PC-3 (cell line): Measurements from ENCODE around the gene HOXC4. TPM values are rescaled to one million over a fixed set of nuclear protein-coding genes. Genes with fewer than 3 reads are reported as not detected.

Experiments used
- ATAC-seq: fragments of 200-7000 bp; cut with Tn5 transposase; 2 replicates; pipeline ENCODE4 v1.9.1; 2020; ENCODE audit warnings: mild to moderate bottlenecking, moderate library complexity
- BruUV-seq: library from RNA; stranded (reverse); fragments of 400-500 nt; replicated peaks from 2 replicates; lab custom pipeline; 2021; lab: Mats Ljungman, UMichigan
- CTCF ChIA-PET: fragments of 300-600 bp; sonication (Branson Sonifier 250); formaldehyde crosslinking; loops from one replicate; lab custom pipeline; 2022; ENCODE audit warnings: antibody characterized with exemption; lab: Charles Lee
- POLR2A ChIA-PET: fragments of 300-600 bp; sonication (Branson Sonifier 250); formaldehyde crosslinking; loops from one replicate; lab custom pipeline; 2022; ENCODE audit warnings: antibody characterized with exemption; ENCODE audit not compliant: unreplicated experiment; lab: Charles Lee
- DNase-seq: peaks from one replicate; pipeline ENCODE4 v3.0.0-alpha.2; 2015
- H2AFZ ChIP-seq: fragments of 300-600 bp; sonication (generic); 2 replicates; pipeline ENCODE4 v1.6.0; 2016; ENCODE audit warnings: antibody characterized with exemption, low read length
- H3F3A ChIP-seq: fragments of 300-600 bp; sonication (generic); one replicate; pipeline ENCODE4 v1.6.0; 2017; ENCODE audit warnings: antibody characterized with exemption, low read length, control low read depth, mild to moderate bottlenecking; ENCODE audit not compliant: unreplicated experiment
- H3K27ac ChIP-seq: fragments of 300-600 bp; sonication (generic); 2 replicates; pipeline ENCODE4 v1.5.1; 2016; ENCODE audit warnings: mild to moderate bottlenecking, low read length
- H3K27me3 ChIP-seq: fragments of 300-600 bp; sonication (generic); 2 replicates; pipeline ENCODE4 v1.6.1; 2016; ENCODE audit warnings: low read length, mixed read lengths
- H3K36me3 ChIP-seq: fragments of 300-600 bp; sonication (generic); 2 replicates; pipeline ENCODE4 v1.6.1; 2016; ENCODE audit warnings: low read depth, mixed run types, low read length, mixed read lengths
- H3K4me1 ChIP-seq: fragments of 300-600 bp; sonication (generic); 2 replicates; pipeline ENCODE4 v1.5.1; 2016; ENCODE audit warnings: low read length; ENCODE audit not compliant: insufficient read depth
- H3K4me2 ChIP-seq: fragments of 300-600 bp; sonication (generic); 2 replicates; pipeline ENCODE4 v1.6.0; 2016; ENCODE audit warnings: low read length
- H3K4me3 ChIP-seq: fragments of 300-600 bp; sonication (generic); 2 replicates; pipeline ENCODE4 v1.5.1; 2016; ENCODE audit warnings: mild to moderate bottlenecking, low read length, mixed read lengths
- H3K79me2 ChIP-seq: fragments of 300-600 bp; sonication (generic); 2 replicates; pipeline ENCODE4 v1.6.1; 2017; ENCODE audit warnings: low read length, mixed read lengths
- H3K9ac ChIP-seq: fragments of 300-600 bp; sonication (generic); 2 replicates; pipeline ENCODE4 v1.6.0; 2016; ENCODE audit warnings: mild to moderate bottlenecking, low read length
- H3K9me2 ChIP-seq: fragments of 300-600 bp; sonication (generic); replicated peaks from 2 replicates; pipeline ENCODE4 v1.6.1; 2016; ENCODE audit warnings: mixed run types, low read length, mixed read lengths
- H3K9me3 ChIP-seq: fragments of 300-600 bp; sonication (generic); 2 replicates; pipeline ENCODE4 v1.6.1; 2016; ENCODE audit warnings: low read length, mixed read lengths
- H4K20me1 ChIP-seq: fragments of 300-600 bp; sonication (generic); 2 replicates; pipeline ENCODE4 v1.6.1; 2016; ENCODE audit warnings: low read length, mixed read lengths
- EZH2 ChIP-seq: fragments of 300-600 bp; sonication (generic); IDR thresholded peaks from one replicate; pipeline ENCODE4 v1.6.1; 2017; ENCODE audit warnings: antibody characterized with exemption, mild to moderate bottlenecking, low read length; ENCODE audit not compliant: unreplicated experiment
- EZH2phosphoT487 ChIP-seq: fragments of 300-600 bp; sonication (generic); IDR thresholded peaks from 2 replicates; pipeline ENCODE4 v1.6.1; 2018; ENCODE audit warnings: mild to moderate bottlenecking, antibody characterized with exemption, low read length, borderline replicate concordance
- intact Hi-C: fragments of 100-400 bp; cut with micrococcal nuclease; formaldehyde crosslinking; loops from 2 replicates; pipeline ENCODE4 v1.9.0; 2023
- total RNA-seq: library from RNA; depleted of rRNA; stranded (reverse); fragments of >200 nt; gene quantifications from 2 replicates; pipeline ENCODE4 v1.2.3, GENCODE V29; 2014
- TF ChIP-seq, protein P1 (sequence below): fragments of 300-600 bp; sonication (generic); conservative IDR thresholded peaks from 2 replicates; pipeline ENCODE4 v1.5.1; 2017; ENCODE audit warnings: antibody characterized with exemption, low read depth, mild to moderate bottlenecking, low read length

The HOXC4 gene
- total RNA-seq, 1 experiment from 2014 or later, result 1.8 TPM

DNA sequence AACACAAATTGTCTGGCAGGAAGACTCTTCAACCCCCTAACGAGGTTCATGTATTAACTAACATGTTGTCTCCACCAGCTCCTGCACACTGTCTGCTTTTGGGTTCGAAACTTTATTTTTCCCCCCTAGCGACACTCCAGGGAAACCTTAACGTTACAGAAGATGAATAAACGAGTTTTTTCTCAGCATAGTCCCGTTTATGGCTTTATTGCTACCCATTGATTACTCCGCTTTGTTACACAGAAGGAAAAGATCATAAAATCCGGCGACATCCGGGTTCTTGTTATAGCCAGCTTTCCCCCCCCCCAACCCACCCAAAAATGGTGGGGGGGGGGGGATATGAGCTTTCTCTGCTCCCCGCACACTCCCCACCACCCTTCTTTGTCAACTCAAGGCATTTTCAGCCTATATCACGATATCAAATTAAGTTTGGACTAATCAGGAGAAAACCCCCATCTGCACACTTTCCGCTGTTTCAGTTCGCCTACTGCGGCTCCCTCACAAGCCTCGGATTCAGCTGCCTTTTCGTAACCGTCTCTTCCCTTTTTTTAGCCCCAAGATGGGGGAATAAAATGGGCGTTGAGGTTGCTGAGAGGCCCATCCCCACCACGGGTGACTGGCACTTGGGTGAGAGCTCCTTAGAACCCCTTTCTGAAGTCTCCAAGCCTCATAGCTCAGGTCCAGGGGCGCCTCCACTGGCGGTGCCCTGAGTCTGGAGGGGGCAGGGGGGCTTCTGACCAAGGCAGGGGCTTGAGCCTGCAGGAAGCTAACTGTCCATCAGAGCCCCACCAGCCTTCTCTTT is 26.8 kb upstream of the HOXC4 start:
- no peaks in the 10 kb centered on the region for H4K20me1 ChIP-seq
- no peak overlapping the region for H3K9ac ChIP-seq
- no peaks in the 10 kb centered on the region for H3F3A ChIP-seq
- H3K9me2 ChIP-seq, result no peaks in the 10 kb centered on the region
- H3K79me2 ChIP-seq, result peaks cover 54% of the 10 kb centered on the region
- H3K27ac ChIP-seq, result no peak overlapping the region
- CTCF ChIA-PET, result interaction anchor here (1.0 kb wide), 1 partner anchor 165 kb away, joined by 4 read pairs; no protein-coding TSS in a partner anchor
- no peak overlapping the region for H2AFZ ChIP-seq
- peaks cover 10% of the 10 kb centered on the region for H3K4me1 ChIP-seq
- POLR2A ChIA-PET, result interaction anchor here (0.6 kb wide), 1 partner anchor 14 kb away, joined by 7 read pairs; no protein-coding TSS in a partner anchor
- H3K36me3 ChIP-seq, result no peaks in the 10 kb centered on the region
- no TSS peak for BruUV-seq
- no peak overlapping the region for H3K4me3 ChIP-seq
- H3K4me2 ChIP-seq, result no peak overlapping the region
- ATAC-seq (no peak), DNase-seq (no peak)
- intact Hi-C loops, result no loop called here
- no peaks in the 10 kb centered on the region for H3K9me3 ChIP-seq
- H3K27me3 ChIP-seq, result no peaks in the 10 kb centered on the region
- TF ChIP-seq, protein P1, sequence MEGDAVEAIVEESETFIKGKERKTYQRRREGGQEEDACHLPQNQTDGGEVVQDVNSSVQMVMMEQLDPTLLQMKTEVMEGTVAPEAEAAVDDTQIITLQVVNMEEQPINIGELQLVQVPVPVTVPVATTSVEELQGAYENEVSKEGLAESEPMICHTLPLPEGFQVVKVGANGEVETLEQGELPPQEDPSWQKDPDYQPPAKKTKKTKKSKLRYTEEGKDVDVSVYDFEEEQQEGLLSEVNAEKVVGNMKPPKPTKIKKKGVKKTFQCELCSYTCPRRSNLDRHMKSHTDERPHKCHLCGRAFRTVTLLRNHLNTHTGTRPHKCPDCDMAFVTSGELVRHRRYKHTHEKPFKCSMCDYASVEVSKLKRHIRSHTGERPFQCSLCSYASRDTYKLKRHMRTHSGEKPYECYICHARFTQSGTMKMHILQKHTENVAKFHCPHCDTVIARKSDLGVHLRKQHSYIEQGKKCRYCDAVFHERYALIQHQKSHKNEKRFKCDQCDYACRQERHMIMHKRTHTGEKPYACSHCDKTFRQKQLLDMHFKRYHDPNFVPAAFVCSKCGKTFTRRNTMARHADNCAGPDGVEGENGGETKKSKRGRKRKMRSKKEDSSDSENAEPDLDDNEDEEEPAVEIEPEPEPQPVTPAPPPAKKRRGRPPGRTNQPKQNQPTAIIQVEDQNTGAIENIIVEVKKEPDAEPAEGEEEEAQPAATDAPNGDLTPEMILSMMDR, result no peak
- TF ChIP-seq EZH2phosphoT487 (no peak), EZH2 (no peak)

DNA sequence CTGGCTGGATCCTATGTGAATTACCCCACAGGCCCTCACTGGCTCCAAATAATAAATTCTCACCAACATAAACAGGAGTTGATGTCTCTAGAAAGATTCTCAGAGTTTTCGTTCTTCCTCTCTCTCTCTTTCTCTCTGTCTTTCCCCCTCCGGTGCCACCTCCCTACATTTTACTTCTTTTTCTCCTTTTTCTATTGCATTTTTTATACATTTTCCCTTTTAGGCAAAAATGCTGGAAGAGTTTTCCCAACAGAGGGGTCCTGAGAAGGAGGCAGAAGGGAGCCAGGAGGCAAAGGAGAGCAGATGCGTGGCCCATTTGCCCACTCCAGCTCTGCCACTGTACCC is 26.2 kb upstream of the HOXC4 start:
- intact Hi-C loops, result no loop called here
- Histone ChIP-seq H3K9ac (no peak overlapping the region), H3K27ac (no peak overlapping the region), H3K4me3 (no peak overlapping the region), H3K27me3 (no peaks in the 10 kb centered on the region), H3K79me2 (peaks cover 48% of the 10 kb centered on the region), H3K4me1 (peaks cover 10% of the 10 kb centered on the region), H3K9me2 (no peaks in the 10 kb centered on the region), H2AFZ (peak overlapping the region; percentile 49; the same call in 1 of the 2 replicates), H3K4me2 (0 out of 2 replicates have a peak overlapping the region, but pooled peaks have one; percentile 53), H3K9me3 (no peaks in the 10 kb centered on the region), H3K36me3 (no peaks in the 10 kb centered on the region), H4K20me1 (no peaks in the 10 kb centered on the region), H3F3A (no peaks in the 10 kb centered on the region)
- DNase-seq (no peak), ATAC-seq (no peak)
- ChIA-PET POLR2A (interaction anchor here (0.6 kb wide), 1 partner anchor 15 kb away, joined by 7 read pairs; no protein-coding TSS in a partner anchor), CTCF (interaction anchor here (0.6 to 1.0 kb wide), 3 partner anchors 11 to 164 kb away, joined by 3 to 4 read pairs (median 4); no protein-coding TSS in a partner anchor)
- TF ChIP-seq, protein P1, result no peak
- TF ChIP-seq EZH2 (no peak), EZH2phosphoT487 (no peak)
- BruUV-seq, result no TSS peak
